Transverse colon (tissue), 4 donors: ENCODE data around the gene FAM241B.

ENCODE experiments used
- POLR2A ChIP-seq: fragments of 450-650 bp; IDR thresholded peaks from one replicate; pipeline ENCODE4 v1.6.1; 2016; ENCODE audit warnings: antibody characterized with exemption, mild to moderate bottlenecking, moderate library complexity
- POLR2AphosphoS5 ChIP-seq, 3 donors: sonication (generic); formaldehyde crosslinking; IDR thresholded peaks; one replicate each; pipeline ENCODE4 v1.6.1; 2016; ENCODE audit warnings: antibody characterized with exemption in 3 of 3
- TF ChIP-seq, protein P1 (sequence below), 5 experiments: fragments of 200-600 bp in 3 of 5; fragments of 450-650 bp in 2 of 5; sonication (generic) in 3 of 5; IDR thresholded peaks; 1 replicate in 2 of 5; 2 replicates in 3 of 5; pipeline ENCODE4 v1.5.1; 2016 to 2017; ENCODE audit warnings: antibody characterized with exemption in 5 of 5, inconsistent platforms in 3 of 5, mild to moderate bottlenecking in 2 of 5, moderate library complexity in 1 of 5

DNA sequence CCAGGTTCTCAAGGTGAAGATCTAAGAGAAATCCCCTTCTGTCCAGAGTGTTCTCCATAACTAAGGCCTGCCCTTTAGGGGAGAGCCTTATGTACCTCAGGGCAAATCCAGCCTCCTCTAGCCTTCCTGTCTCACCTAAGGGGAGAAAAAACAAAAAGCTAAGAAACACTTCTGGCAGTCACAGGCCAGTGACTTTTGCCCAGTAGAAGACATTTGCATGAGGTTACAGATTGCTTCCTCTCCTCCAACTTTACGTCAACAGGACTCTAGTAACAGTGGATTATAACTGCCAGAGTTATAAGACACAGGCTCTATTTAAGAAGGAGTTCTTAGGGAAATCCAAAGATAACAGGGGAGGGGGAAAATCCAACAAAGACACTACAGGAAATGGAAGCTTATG, 15.9 kb upstream of the FAM241B start:
- TF ChIP-seq POLR2A (no peak), POLR2AphosphoS5 (IDR thresholded peaks at IDR 0.05) (no peak)
- TF ChIP-seq, protein P1, sequence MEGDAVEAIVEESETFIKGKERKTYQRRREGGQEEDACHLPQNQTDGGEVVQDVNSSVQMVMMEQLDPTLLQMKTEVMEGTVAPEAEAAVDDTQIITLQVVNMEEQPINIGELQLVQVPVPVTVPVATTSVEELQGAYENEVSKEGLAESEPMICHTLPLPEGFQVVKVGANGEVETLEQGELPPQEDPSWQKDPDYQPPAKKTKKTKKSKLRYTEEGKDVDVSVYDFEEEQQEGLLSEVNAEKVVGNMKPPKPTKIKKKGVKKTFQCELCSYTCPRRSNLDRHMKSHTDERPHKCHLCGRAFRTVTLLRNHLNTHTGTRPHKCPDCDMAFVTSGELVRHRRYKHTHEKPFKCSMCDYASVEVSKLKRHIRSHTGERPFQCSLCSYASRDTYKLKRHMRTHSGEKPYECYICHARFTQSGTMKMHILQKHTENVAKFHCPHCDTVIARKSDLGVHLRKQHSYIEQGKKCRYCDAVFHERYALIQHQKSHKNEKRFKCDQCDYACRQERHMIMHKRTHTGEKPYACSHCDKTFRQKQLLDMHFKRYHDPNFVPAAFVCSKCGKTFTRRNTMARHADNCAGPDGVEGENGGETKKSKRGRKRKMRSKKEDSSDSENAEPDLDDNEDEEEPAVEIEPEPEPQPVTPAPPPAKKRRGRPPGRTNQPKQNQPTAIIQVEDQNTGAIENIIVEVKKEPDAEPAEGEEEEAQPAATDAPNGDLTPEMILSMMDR (IDR thresholded peaks at IDR 0.05) = no peak
